IMR-90 (cell line): ENCODE data around the gene CERS5. TPM values are rescaled to one million over a fixed set of nuclear protein-coding genes. Genes with fewer than 3 reads are reported as not detected.
A peak's percentile ranks its signal among the peaks of the same experiment; 100 is the strongest.

Source experiments
- ATAC-seq: fragments of 200-7000 bp; cut with Tn5 transposase; 2 replicates; pipeline ENCODE4 v1.9.1; 2020; ENCODE audit warnings: low read depth, mild to moderate bottlenecking, moderate library complexity
- BruUV-seq: library from RNA; stranded (reverse); fragments of 400-500 nt; replicated peaks from 2 replicates; lab custom pipeline; 2021; lab: Mats Ljungman, UMichigan
- CTCF ChIA-PET: fragments of 300-600 bp; formaldehyde crosslinking; extraction: SDS; loops from one replicate; lab custom pipeline; 2021; ENCODE audit warnings: antibody characterized with exemption; lab: Yijun Ruan, JAX
- POLR2A ChIA-PET: fragments of 300-600 bp; sonication (Branson Sonifier 250); formaldehyde crosslinking; loops from one replicate; lab custom pipeline; 2022; ENCODE audit warnings: antibody characterized with exemption; ENCODE audit not compliant: unreplicated experiment; lab: Charles Lee
- DNase-seq: peaks from one replicate; pipeline ENCODE4 v3.0.0; 2013
- H2AFZ ChIP-seq: replicated peaks from 2 replicates; pipeline ENCODE3; 2013; ENCODE audit warnings: low read length, mild to moderate bottlenecking; ENCODE audit not compliant: poor library complexity
- H2AK5ac ChIP-seq: 2 replicates; pipeline ENCODE4 v1.6.1; 2013; ENCODE audit warnings: low read depth, low read length, inconsistent platforms
- H2AK9ac ChIP-seq: replicated peaks from 2 replicates; pipeline ENCODE3; 2013; ENCODE audit warnings: mild to moderate bottlenecking, low read depth, low read length, moderate library complexity; ENCODE audit not compliant: poor library complexity
- H2BK120ac ChIP-seq: 2 replicates; pipeline ENCODE4 v1.6.1; 2013; ENCODE audit warnings: low read depth, low read length, inconsistent platforms
- H2BK15ac ChIP-seq: 3 replicates; pipeline ENCODE4 v1.6.1; 2013; ENCODE audit warnings: low read depth, low read length, inconsistent platforms
- H2BK20ac ChIP-seq: 2 replicates; pipeline ENCODE4 v1.6.1; 2013; ENCODE audit warnings: low read depth, mild to moderate bottlenecking, inconsistent platforms, low read length, moderate library complexity
- H2BK5ac ChIP-seq: 2 replicates; pipeline ENCODE4 v1.6.1; 2013; ENCODE audit warnings: mild to moderate bottlenecking, low read depth, low read length, inconsistent platforms; ENCODE audit not compliant: poor library complexity, severe bottlenecking
- H3K14ac ChIP-seq: replicated peaks from 2 replicates; pipeline ENCODE4 v1.6.1; 2013; ENCODE audit warnings: low read depth, low read length, inconsistent platforms
- H3K18ac ChIP-seq: 2 replicates; pipeline ENCODE4 v1.6.1; 2013; ENCODE audit warnings: low read depth, low read length, control low read depth
- H3K23ac ChIP-seq: 2 replicates; pipeline ENCODE4 v1.6.1; 2013; ENCODE audit warnings: low read depth, low read length, inconsistent platforms
- H3K27ac ChIP-seq: 2 replicates; pipeline ENCODE4 v1.5.1; 2013; ENCODE audit warnings: mild to moderate bottlenecking, control low read depth, low read length; ENCODE audit not compliant: insufficient read depth
- H3K27me3 ChIP-seq: 2 replicates; pipeline ENCODE4 v1.6.1; 2013; ENCODE audit warnings: low read length; ENCODE audit not compliant: control insufficient read depth, insufficient read depth
- H3K36me3 ChIP-seq: 2 replicates; pipeline ENCODE4 v1.6.1; 2013; ENCODE audit warnings: low read length, mixed read lengths; ENCODE audit not compliant: control insufficient read depth, insufficient read depth
- H3K4ac ChIP-seq: 2 replicates; pipeline ENCODE4 v1.6.1; 2013; ENCODE audit warnings: low read depth, low read length, inconsistent platforms
- H3K4me1 ChIP-seq: 2 replicates; pipeline ENCODE4 v1.6.1; 2013; ENCODE audit warnings: low read length, mixed read lengths; ENCODE audit not compliant: control insufficient read depth, insufficient read depth
- H3K4me2 ChIP-seq: 2 replicates; pipeline ENCODE4 v1.6.1; 2013; ENCODE audit warnings: low read depth, mild to moderate bottlenecking, control low read depth, low read length, moderate library complexity
- H3K4me3 ChIP-seq: 2 replicates; pipeline ENCODE4 v1.5.1; 2013; ENCODE audit warnings: low read depth, mild to moderate bottlenecking, control low read depth, low read length, moderate library complexity; ENCODE audit not compliant: insufficient read depth
- H3K56ac ChIP-seq: 2 replicates; pipeline ENCODE4 v1.6.1; 2013; ENCODE audit warnings: low read length, inconsistent platforms; ENCODE audit not compliant: insufficient read depth; ENCODE audit errors: extremely low read depth
- H3K79me1 ChIP-seq, 2 experiments: 2 replicates each; pipeline ENCODE4 v1.6.1; 2013; ENCODE audit warnings: low read length in 2 of 2, inconsistent platforms in 1 of 2, low read depth in 1 of 2
- H3K9ac ChIP-seq: 2 replicates; pipeline ENCODE4 v1.6.1; 2013; ENCODE audit warnings: low read depth, low read length, control low read depth
- H3K9me1 ChIP-seq: 2 replicates; pipeline ENCODE4 v1.6.1; 2013; ENCODE audit warnings: low read length, inconsistent platforms; ENCODE audit not compliant: insufficient read depth
- H3K9me3 ChIP-seq: 2 replicates; pipeline ENCODE4 v1.6.1; 2013; ENCODE audit warnings: low read length; ENCODE audit not compliant: control insufficient read depth, insufficient read depth
- H4K20me1 ChIP-seq: 2 replicates; pipeline ENCODE4 v1.6.1; 2013; ENCODE audit warnings: low read length, inconsistent platforms; ENCODE audit not compliant: insufficient read depth
- H4K5ac ChIP-seq: 2 replicates; pipeline ENCODE4 v1.6.1; 2013; ENCODE audit warnings: mild to moderate bottlenecking, low read depth, low read length, control low read depth
- H4K8ac ChIP-seq, 2 experiments: 2 replicates each; pipeline ENCODE4 v1.6.1; 2013; ENCODE audit warnings: low read depth in 2 of 2, low read length in 2 of 2, control low read depth in 1 of 2, inconsistent platforms in 1 of 2
- H4K91ac ChIP-seq: 2 replicates; pipeline ENCODE4 v1.6.1; 2013; ENCODE audit warnings: low read depth, low read length, inconsistent platforms; ENCODE audit not compliant: insufficient read depth
- FOS ChIP-seq: fragments of 150-350 bp; IDR thresholded peaks from 2 replicates; pipeline ENCODE4 v1.6.1; 2016; ENCODE audit warnings: low read depth, low read length
- MAFK ChIP-seq: IDR thresholded peaks from 2 replicates; pipeline ENCODE4 v1.6.1; 2012; ENCODE audit warnings: low read depth, low read length, improper control_type of control experiment
- WGBS, 2 experiments: methylation state at CpG; one replicate each; pipeline versions ENCODE4 v1.1.5 to v1.1.7; 2013; ENCODE audit warnings: missing lambda C conversion rate in 2 of 2; ENCODE audit not compliant: insufficient read length in 1 of 2; ENCODE audit errors: extremely low coverage in 2 of 2; 5-methylcytosine and 5-hydroxymethylcytosine counted together
- dilution Hi-C: fragments of 300-500 bp; cut with HindIII; formaldehyde crosslinking; loops from one replicate; pipeline ENCODE4 v1.14.3; 2018; ENCODE audit warnings: low sequenced_read_pairs; ENCODE audit not compliant: unreplicated experiment
- in situ Hi-C: fragments of 300-500 bp; cut with MboI; formaldehyde crosslinking; loops from 3 replicates; pipeline ENCODE4 v1.14.3; 2019; ENCODE audit warnings: low sequenced_read_pairs, inconsistent platforms, mixed read lengths
- intact Hi-C: fragments of 100-400 bp; cut with micrococcal nuclease; formaldehyde crosslinking; loops from 2 replicates; pipeline ENCODE4 v1.10.0; 2022
- polyA plus RNA-seq, 3 experiments: library from polyadenylated mRNA; depleted of rRNA; stranded (reverse); fragments of >200 nt; gene quantifications; 2 replicates each; pipeline ENCODE4 v1.2.3, GENCODE V29; 2012; ENCODE audit warnings: low replicate concordance in 1 of 3
- total RNA-seq: library from RNA; depleted of rRNA; stranded (reverse); fragments of >200 nt; gene quantifications from 2 replicates; pipeline ENCODE4 v1.2.3, GENCODE V29; 2012

Gene CERS5
- total and polyA plus RNA-seq, 2 of the 4 experiments (the other 2 are of a cell fraction): 40.3 to 60.3 TPM

DNA sequence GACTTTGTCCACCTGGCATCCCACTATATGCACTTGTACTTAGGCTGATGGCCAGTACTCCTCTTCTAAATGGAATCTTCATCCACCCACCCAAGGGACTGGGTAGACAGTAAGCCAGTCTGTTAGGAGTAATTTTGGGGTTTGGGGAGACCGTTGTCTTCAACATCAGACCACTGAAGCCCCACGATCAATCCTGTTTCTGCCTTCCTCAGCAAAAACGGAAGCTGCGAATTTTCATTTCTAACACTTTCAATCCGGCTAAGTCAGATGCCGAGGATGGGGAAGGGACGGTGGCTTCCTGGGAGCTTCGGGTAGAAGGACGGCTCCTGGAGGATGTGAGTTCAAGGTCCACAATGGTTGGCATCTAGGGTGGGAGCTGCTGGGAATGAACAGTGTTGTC, 80.0 kb downstream of the CERS5 start:
- Histone ChIP-seq H4K91ac (no peak overlapping the region), H3K4me1 (peaks cover 7% of the 10 kb centered on the region), H3K27me3 (no peaks in the 10 kb centered on the region), H2AFZ (no peak overlapping the region), H2AK5ac (peak overlapping the region; percentile 5; the same call in 1 of the 2 replicates), H3K23ac (peak overlapping the region; percentile 22; the same call in 1 of the 2 replicates), H3K36me3 (peaks cover 30% of the 10 kb centered on the region), H3K79me1 (peaks cover 16 to 46% of the 10 kb centered on the region in 2 experiments), H3K56ac (no peak overlapping the region), H3K9ac (no peak overlapping the region), H2BK20ac (no peak overlapping the region), H3K4ac (peak overlapping the region; percentile 4; the same call in 1 of the 2 replicates), H3K27ac (no peak overlapping the region), H2BK5ac (no peak overlapping the region), H3K4me3 (no peak overlapping the region), H2BK120ac (no peak overlapping the region), H3K18ac (no peak overlapping the region), H3K14ac (no peak overlapping the region), H2AK9ac (no peak overlapping the region), H3K4me2 (no peak overlapping the region), H4K8ac (peak overlapping the region in 1 of 2 experiments; percentile 6; a peak in 1 of 4 replicates), H2BK15ac (no peak overlapping the region), H3K9me3 (no peaks in the 10 kb centered on the region), H3K9me1 (no peaks in the 10 kb centered on the region), H4K20me1 (peaks cover 25% of the 10 kb centered on the region), H4K5ac (no peak overlapping the region)
- WGBS, 2 experiments: no CpG with 5 or more reads among the region's 9 CpGs
- dilution Hi-C loops (no loop called here), intact Hi-C loops (loop anchor here (5.0 kb wide), 1 partner anchor 80 kb away; the partner anchor contains the start of gene CERS5), in situ Hi-C loops (no loop called here)
- TF ChIP-seq MAFK (peak; percentile 64), FOS (no peak)
- DNase-seq: no peak
- no peak for ATAC-seq
- CTCF ChIA-PET: interaction anchor here (0.9 kb wide), 1 partner anchor 25 kb away, joined by 4 read pairs; the partner anchor contains the start of gene COX14
- POLR2A ChIA-PET: no interaction called here
- BruUV-seq: no TSS peak
